AG09309 (cell line): ENCODE data around the gene FGF14.

ENCODE experiments used
- DNase-seq: peaks from one replicate; pipeline ENCODE4 v3.0.0-alpha.2; 2010; ENCODE audit warnings: low read depth
- H3K4me3 ChIP-seq: 2 replicates; pipeline ENCODE4 v1.5.1; 2011; ENCODE audit warnings: mild to moderate bottlenecking, low read depth, low read length, moderate library complexity; ENCODE audit not compliant: control insufficient read depth
- CTCF ChIP-seq: IDR thresholded peaks from 2 replicates; pipeline ENCODE4 v1.5.1; 2011; ENCODE audit warnings: mild to moderate bottlenecking, low read depth, low read length, inconsistent platforms; ENCODE audit not compliant: insufficient read depth, control insufficient read depth; ENCODE audit errors: missing control alignments

Gene FGF14

GRCh38 chr13:101875717-101876393, 526.0 kb downstream of the FGF14 start:
- no peak overlapping the region for H3K4me3 ChIP-seq
- DNase-seq: peak; percentile 7
- TF ChIP-seq CTCF: no peak

GRCh38 chr13:101875091-101875490, 526.8 kb downstream of the FGF14 start:
- DNase-seq: no peak
- H3K4me3 ChIP-seq: no peak overlapping the region
- no peak for TF ChIP-seq CTCF

- H3K4me3 ChIP-seq: no peak overlapping the region
- no peak for DNase-seq
- TF ChIP-seq CTCF: no peak
Measured at GRCh38 chr13:101869553-101869952, 532.3 kb downstream of the FGF14 start.

- no peak for DNase-seq
- H3K4me3 ChIP-seq: no peak overlapping the region
- TF ChIP-seq CTCF: no peak
Measured at GRCh38 chr13:101868585-101869469, 533.0 kb downstream of the FGF14 start.

- H3K4me3 ChIP-seq: no peak overlapping the region
- TF ChIP-seq CTCF: no peak
Measured at GRCh38 chr13:101866889-101867581, 534.8 kb downstream of the FGF14 start.

GRCh38 chr13:101858860-101859259, 543.0 kb downstream of the FGF14 start:
- no peak for DNase-seq
- no peak for TF ChIP-seq CTCF
- H3K4me3 ChIP-seq: no peak overlapping the region

More at GRCh38 chr13:101866889-101867581, 534.8 kb downstream of the FGF14 start:
- DNase-seq: no peak
